Erythroblast (primary cell): ENCODE data around the gene SNX17.

Experiments used
- GATA1 ChIP-seq: IDR thresholded peaks from 2 replicates; pipeline ENCODE4 v1.6.1; 2011; ENCODE audit warnings: low read depth, mild to moderate bottlenecking, control low read depth, low read length, moderate library complexity
- POLR2A ChIP-seq: IDR thresholded peaks from 2 replicates; pipeline ENCODE4 v1.6.1; 2011; ENCODE audit warnings: mild to moderate bottlenecking, low read length

DNA sequence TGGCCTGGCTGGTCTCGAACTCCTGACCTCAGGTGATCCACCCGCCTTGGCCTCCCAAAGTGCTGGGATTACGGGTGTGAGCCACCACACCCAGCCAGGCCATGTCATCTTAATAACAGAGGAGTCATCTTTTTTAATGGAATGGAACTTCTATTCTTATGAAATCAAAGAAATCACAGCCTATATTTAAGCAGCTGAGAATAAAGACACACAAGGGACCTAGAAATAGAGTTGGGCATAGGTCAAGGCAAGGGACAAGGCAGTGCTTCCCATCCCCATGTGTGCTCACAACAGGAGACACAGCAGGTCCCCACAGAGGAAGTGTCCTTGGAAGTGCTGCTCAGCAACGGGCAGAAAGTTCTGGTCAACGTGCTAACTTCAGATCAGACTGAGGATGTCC, 3.2 kb downstream of the SNX17 start:
- TF ChIP-seq POLR2A (no peak), GATA1 (no peak)
